Measurements from ENCODE around the gene COG1. TPM values are rescaled to one million over a fixed set of nuclear protein-coding genes. Genes with fewer than 3 reads are reported as not detected.
A peak's percentile ranks its signal among the peaks of the same experiment; 100 is the strongest.

COG1 gene
- polyA plus RNA-seq, 1 of the 3 experiments (the other 2 are of a cell fraction), result 52.8 TPM

DNA sequence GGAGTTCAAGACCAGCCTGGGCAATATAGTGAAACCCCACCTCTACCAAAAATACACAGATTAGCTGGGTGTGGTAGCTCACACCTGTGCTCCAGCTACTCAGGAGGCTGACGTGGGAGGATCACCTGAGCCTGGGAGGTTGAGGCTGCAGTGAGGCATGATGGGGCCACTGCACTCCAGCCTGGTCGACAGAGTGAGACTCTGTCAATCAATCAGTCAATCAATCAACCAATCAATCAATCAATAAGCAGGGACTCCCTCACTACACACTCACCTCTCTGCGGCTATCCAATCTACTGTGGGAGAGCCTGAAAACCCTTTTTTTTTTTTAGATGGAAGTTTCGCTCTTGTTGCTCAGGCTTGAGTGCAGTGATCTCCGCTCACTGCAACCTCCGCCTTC, 37.2 kb downstream of the COG1 start:
- Histone ChIP-seq H3K9me2 (no peaks in the 10 kb centered on the region), H4K20me1 (ENCODE audit: insufficient read depth) (peaks cover 36% of the 10 kb centered on the region), H3K79me2 (ENCODE audit: insufficient read depth) (peaks cover 90% of the 10 kb centered on the region), H3K36me3 (replicated peaks in 1 of 2; ENCODE audit: control insufficient read depth in 1 of 2, insufficient read depth in 2 of 2, low read length in 1 of 2) (peaks cover 5 to 6% of the 10 kb centered on the region in 2 experiments), H2AFZ (ENCODE audit: low read depth) (no peak overlapping the region), H3K27me3 (ENCODE audit: insufficient read depth) (no peaks in the 10 kb centered on the region), H3K9ac (no peak overlapping the region), H3K4me2 (peak overlapping the region; percentile 78), H3K9me3 (no peaks in the 10 kb centered on the region), H3F3A (replicated peaks; ENCODE audit: insufficient read depth) (peaks cover 27% of the 10 kb centered on the region), H3K27ac (ENCODE audit: low read depth in 2 of 2, low read length in 1 of 2) (no peak overlapping the region), H3K4me1 (ENCODE audit: control insufficient read depth in 1 of 2, insufficient read depth in 2 of 2, low read depth in 1 of 2, low read length in 1 of 2) (peaks cover 32 to 35% of the 10 kb centered on the region in 2 experiments), H3K4me3 (ENCODE audit: low read depth in 2 of 2, low read length in 1 of 2) (peak overlapping the region in 1 of 2 experiments; percentile 97; a peak in 1 of 4 replicates)
- ChIA-PET POLR2A (no interaction called here), CTCF (interaction anchor here (0.7 to 3.7 kb wide), 5 partner anchors 15 to 504 kb away, joined by 3 to 18 read pairs (median 8); no protein-coding TSS in a partner anchor)
- WGBS (ENCODE audit: low lambda C conversion rate), result 95% methylated on average over 6 of the region's 6 CpGs
- TF ChIP-seq, protein P1, sequence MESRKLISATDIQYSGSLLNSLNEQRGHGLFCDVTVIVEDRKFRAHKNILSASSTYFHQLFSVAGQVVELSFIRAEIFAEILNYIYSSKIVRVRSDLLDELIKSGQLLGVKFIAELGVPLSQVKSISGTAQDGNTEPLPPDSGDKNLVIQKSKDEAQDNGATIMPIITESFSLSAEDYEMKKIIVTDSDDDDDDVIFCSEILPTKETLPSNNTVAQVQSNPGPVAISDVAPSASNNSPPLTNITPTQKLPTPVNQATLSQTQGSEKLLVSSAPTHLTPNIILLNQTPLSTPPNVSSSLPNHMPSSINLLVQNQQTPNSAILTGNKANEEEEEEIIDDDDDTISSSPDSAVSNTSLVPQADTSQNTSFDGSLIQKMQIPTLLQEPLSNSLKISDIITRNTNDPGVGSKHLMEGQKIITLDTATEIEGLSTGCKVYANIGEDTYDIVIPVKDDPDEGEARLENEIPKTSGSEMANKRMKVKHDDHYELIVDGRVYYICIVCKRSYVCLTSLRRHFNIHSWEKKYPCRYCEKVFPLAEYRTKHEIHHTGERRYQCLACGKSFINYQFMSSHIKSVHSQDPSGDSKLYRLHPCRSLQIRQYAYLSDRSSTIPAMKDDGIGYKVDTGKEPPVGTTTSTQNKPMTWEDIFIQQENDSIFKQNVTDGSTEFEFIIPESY (IDR thresholded peaks at IDR 0.05; ENCODE audit: borderline replicate concordance, low read depth), result no peak
- no peak for TF ChIP-seq FOSL2 (IDR thresholded peaks at IDR 0.05; ENCODE audit: borderline replicate concordance, low read depth)
- TF ChIP-seq RFX5 (IDR thresholded peaks at IDR 0.05; ENCODE audit: low read length), result no peak
- no peak for TF ChIP-seq ELF1 (IDR thresholded peaks at IDR 0.05)
- TF ChIP-seq RCOR1 (IDR thresholded peaks at IDR 0.05; ENCODE audit: low read length), result no peak
- TF ChIP-seq USF1 (IDR thresholded peaks at IDR 0.05; ENCODE audit: borderline replicate concordance, low read depth), result no peak
- no peak for TF ChIP-seq TEAD4 (IDR thresholded peaks at IDR 0.05; ENCODE audit: borderline replicate concordance, insufficient read depth)
- TF ChIP-seq, protein P2, sequence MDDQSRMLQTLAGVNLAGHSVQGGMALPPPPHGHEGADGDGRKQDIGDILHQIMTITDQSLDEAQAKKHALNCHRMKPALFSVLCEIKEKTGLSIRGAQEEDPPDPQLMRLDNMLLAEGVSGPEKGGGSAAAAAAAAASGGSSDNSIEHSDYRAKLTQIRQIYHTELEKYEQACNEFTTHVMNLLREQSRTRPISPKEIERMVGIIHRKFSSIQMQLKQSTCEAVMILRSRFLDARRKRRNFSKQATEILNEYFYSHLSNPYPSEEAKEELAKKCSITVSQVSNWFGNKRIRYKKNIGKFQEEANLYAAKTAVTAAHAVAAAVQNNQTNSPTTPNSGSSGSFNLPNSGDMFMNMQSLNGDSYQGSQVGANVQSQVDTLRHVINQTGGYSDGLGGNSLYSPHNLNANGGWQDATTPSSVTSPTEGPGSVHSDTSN (IDR thresholded peaks at IDR 0.05), result no peak
- no peak for TF ChIP-seq FOXJ3 (CRISPR knock-in tag; IDR thresholded peaks at IDR 0.05)
- DNase-seq, result no peak

GRCh38 chr17:73231395-73231794, 38.5 kb downstream of the COG1 start:
- Histone ChIP-seq H3K9me3 (no peaks in the 10 kb centered on the region), H3K27me3 (ENCODE audit: insufficient read depth) (no peaks in the 10 kb centered on the region), H3K4me3 (ENCODE audit: low read depth in 2 of 2, low read length in 1 of 2) (peak overlapping the region; percentile 97 to 98), H3K4me1 (ENCODE audit: control insufficient read depth in 1 of 2, insufficient read depth in 2 of 2, low read depth in 1 of 2, low read length in 1 of 2) (peaks cover 31 to 32% of the 10 kb centered on the region in 2 experiments), H3K27ac (ENCODE audit: low read depth in 2 of 2, low read length in 1 of 2) (peak overlapping the region; percentile 59 to 87; a peak in 3 of 4 replicates), H4K20me1 (ENCODE audit: insufficient read depth) (peaks cover 31% of the 10 kb centered on the region), H3F3A (replicated peaks; ENCODE audit: insufficient read depth) (peaks cover 25% of the 10 kb centered on the region), H3K79me2 (ENCODE audit: insufficient read depth) (peaks cover 86% of the 10 kb centered on the region), H3K36me3 (replicated peaks in 1 of 2; ENCODE audit: control insufficient read depth in 1 of 2, insufficient read depth in 2 of 2, low read length in 1 of 2) (peaks cover 16 to 18% of the 10 kb centered on the region in 2 experiments), H3K9ac (peak overlapping the region; percentile 82), H3K9me2 (no peaks in the 10 kb centered on the region), H3K4me2 (peak overlapping the region; percentile 78), H2AFZ (ENCODE audit: low read depth) (peak overlapping the region; percentile 89; the same call in 1 of the 2 replicates)
- CTCF ChIA-PET, result interaction anchor here (0.7 to 3.7 kb wide), 17 partner anchors 9 to 674 kb away, joined by 3 to 18 read pairs (median 8); partner anchors contain the start of genes COG1 and SSTR2
- POLR2A ChIA-PET, result interaction anchor here (1.2 to 1.9 kb wide), 5 partner anchors 9 to 138 kb away, joined by 4 to 14 read pairs (median 5); partner anchors contain the start of gene COG1
- TF ChIP-seq GATA2 (CRISPR knock-in tag; IDR thresholded peaks at IDR 0.05) (peak; percentile 43; the same call in 1 of the 2 replicates), POLR2AphosphoS5 (IDR thresholded peaks at IDR 0.05; ENCODE audit: low read depth, low read length) (no peak), RCOR1 (IDR thresholded peaks at IDR 0.05; ENCODE audit: low read length) (no peak), CHD2 (IDR thresholded peaks at IDR 0.05; ENCODE audit: low read length, partially characterized antibody) (peak; percentile 41), FOXM1 (IDR thresholded peaks at IDR 0.05; ENCODE audit: low read depth) (no peak), SIN3A (IDR thresholded peaks at IDR 0.05; ENCODE audit: borderline replicate concordance, low read depth, low read length) (no peak), MAX (IDR thresholded peaks at IDR 0.05; ENCODE audit: low read depth) (no peak), FOXJ3 (CRISPR knock-in tag; IDR thresholded peaks at IDR 0.05) (no peak)
- TF ChIP-seq, protein P3, sequence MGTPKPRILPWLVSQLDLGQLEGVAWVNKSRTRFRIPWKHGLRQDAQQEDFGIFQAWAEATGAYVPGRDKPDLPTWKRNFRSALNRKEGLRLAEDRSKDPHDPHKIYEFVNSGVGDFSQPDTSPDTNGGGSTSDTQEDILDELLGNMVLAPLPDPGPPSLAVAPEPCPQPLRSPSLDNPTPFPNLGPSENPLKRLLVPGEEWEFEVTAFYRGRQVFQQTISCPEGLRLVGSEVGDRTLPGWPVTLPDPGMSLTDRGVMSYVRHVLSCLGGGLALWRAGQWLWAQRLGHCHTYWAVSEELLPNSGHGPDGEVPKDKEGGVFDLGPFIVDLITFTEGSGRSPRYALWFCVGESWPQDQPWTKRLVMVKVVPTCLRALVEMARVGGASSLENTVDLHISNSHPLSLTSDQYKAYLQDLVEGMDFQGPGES (IDR thresholded peaks at IDR 0.05; ENCODE audit: low read depth, low read length), result no peak
- TF ChIP-seq, protein P1 (IDR thresholded peaks at IDR 0.05; ENCODE audit: borderline replicate concordance, low read depth), result peak; percentile 50; the same call in 1 of the 2 replicates
- TF ChIP-seq, protein P2 (IDR thresholded peaks at IDR 0.05), result no peak
- WGBS (ENCODE audit: low lambda C conversion rate), result under 1% methylated on average over 19 of the region's 20 CpGs
- peak; percentile 54 for DNase-seq
